ENCODE measurements around the gene VNN1. TPM values are rescaled to one million over a fixed set of nuclear protein-coding genes. Genes with fewer than 3 reads are reported as not detected.

VNN1 gene
- total and polyA plus RNA-seq, 11 donors, result 0.29 to 2.2 (median 0.49) TPM

DNA sequence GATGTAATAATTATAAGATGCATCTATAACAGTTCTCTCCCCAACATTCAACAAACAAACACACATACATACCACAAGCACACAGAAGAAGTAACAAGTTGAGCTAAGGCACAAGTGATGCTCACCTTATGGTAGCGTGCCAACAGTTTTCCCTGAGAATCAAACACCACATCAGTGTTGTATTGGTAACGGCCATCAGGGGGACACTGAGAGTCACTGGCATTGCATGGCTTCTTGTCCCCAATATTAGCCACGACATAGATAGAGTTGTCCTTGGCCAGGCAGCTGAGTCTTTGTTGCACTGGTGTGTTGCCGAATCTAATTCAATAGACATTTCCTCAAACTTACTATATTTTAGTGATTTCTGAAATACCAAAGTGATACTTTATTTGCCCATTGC, 14.8 kb upstream of the VNN1 start:
- no peak overlapping the region for H3K27ac ChIP-seq
- no peaks in the 10 kb centered on the region for H3K36me3 ChIP-seq
- intact Hi-C loops (cut with DNase I), result no loop called here
- H3K27me3 ChIP-seq, result no peaks in the 10 kb centered on the region
- 72 to 77% (median 75%) methylated on average over 4 of the region's 4 CpGs for WGBS, 4 donors
- ATAC-seq (no peak), DNase-seq (no peak)
- no peaks in the 10 kb centered on the region for H3K4me1 ChIP-seq
- no peak overlapping the region for H3K4me3 ChIP-seq
- no peak for TF ChIP-seq CTCF (IDR thresholded peaks at IDR 0.05)
- no peak for TF ChIP-seq POLR2A (IDR thresholded peaks at IDR 0.05)
- H3K9me3 ChIP-seq, result no peaks in the 10 kb centered on the region

GRCh38 chr6:132726608-132726975, 12.7 kb upstream of the VNN1 start:
- TF ChIP-seq POLR2A (IDR thresholded peaks at IDR 0.05) (no peak), CTCF (IDR thresholded peaks at IDR 0.05) (no peak)
- Histone ChIP-seq H3K4me3 (no peak overlapping the region), H3K4me1 (no peaks in the 10 kb centered on the region), H3K9me3 (no peaks in the 10 kb centered on the region), H3K27ac (no peak overlapping the region), H3K36me3 (no peaks in the 10 kb centered on the region), H3K27me3 (no peaks in the 10 kb centered on the region)
- WGBS, 4 donors, result 81 to 89% (median 85%) methylated on average over 4 of the region's 4 CpGs
- ATAC-seq (no peak), DNase-seq (no peak)
- intact Hi-C loops (cut with DNase I), result no loop called here

DNA sequence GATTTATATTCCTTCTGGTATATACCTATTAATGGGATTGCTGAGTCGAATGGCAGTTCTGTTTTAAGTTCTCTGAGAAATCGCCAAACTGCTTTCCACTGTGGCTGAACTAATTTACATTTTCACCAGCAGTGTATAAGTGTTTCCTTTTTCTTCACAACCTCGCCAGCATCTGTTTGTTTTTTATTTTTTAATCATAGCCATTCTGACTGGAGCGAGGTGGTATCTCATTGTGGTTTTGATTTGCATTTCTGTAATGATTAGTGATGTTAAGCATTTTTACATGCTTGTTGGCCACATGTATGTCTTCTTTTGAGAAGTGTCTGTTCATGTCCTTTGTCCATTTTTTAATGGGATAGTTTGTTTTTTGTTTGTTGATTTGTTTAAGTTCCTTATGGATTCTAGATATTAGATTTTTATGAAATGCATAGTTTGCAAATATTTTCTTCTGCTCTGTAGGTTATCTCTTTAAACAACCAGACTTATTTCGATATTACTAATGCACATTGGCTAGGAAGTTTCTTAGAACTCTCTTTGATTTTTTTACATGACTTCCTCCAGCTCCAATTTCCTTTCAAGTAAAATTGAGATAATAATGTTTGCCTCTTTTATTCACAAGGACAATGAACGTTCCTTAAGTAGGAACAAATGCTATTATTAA, 12.2 kb upstream of the VNN1 start:
- 73 to 77% (median 76%) methylated on average over 6 of the region's 6 CpGs for WGBS, 4 donors
- TF ChIP-seq POLR2A (IDR thresholded peaks at IDR 0.05) (no peak), CTCF (IDR thresholded peaks at IDR 0.05) (no peak)
- Histone ChIP-seq H3K27me3 (no peaks in the 10 kb centered on the region), H3K4me1 (no peaks in the 10 kb centered on the region), H3K36me3 (no peaks in the 10 kb centered on the region), H3K27ac (no peak overlapping the region), H3K4me3 (no peak overlapping the region), H3K9me3 (no peaks in the 10 kb centered on the region)
- ATAC-seq, result no peak
- intact Hi-C loops (cut with DNase I), result no loop called here
- DNase-seq, result no peak

DNA sequence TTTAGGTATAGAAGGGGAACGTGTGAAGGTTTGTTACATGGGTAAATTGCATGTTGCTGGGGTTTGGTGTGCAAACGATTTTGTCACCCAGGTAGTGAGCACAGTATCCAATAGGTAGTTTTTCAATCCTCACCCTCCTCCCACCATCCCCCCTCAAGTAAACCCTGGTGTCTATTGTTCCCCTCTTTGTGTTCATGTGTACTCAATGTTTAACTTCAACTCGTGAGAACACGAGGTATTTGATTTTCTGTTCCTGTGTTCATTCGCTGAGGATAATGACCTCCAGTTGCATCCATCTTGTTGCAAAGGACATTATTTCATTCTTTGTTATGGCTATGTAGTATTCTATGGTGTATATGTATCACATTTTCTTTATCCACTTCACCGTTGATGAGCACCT, 11.6 kb upstream of the VNN1 start:
- ATAC-seq (no peak), DNase-seq (no peak)
- 87 to 94% (median 89%) methylated on average over 6 of the region's 6 CpGs for WGBS, 4 donors
- Histone ChIP-seq H3K9me3 (no peaks in the 10 kb centered on the region), H3K4me1 (no peaks in the 10 kb centered on the region), H3K27me3 (no peaks in the 10 kb centered on the region), H3K27ac (no peak overlapping the region), H3K36me3 (no peaks in the 10 kb centered on the region), H3K4me3 (no peak overlapping the region)
- intact Hi-C loops (cut with DNase I), result no loop called here
- no peak for TF ChIP-seq CTCF (IDR thresholded peaks at IDR 0.05)
- TF ChIP-seq POLR2A (IDR thresholded peaks at IDR 0.05), result no peak

Data from heart left ventricle (tissue), 16 donors.